Mucosa of descending colon (tissue), 3 donors: ENCODE measurements around the gene RNF8. TPM values are rescaled to one million over a fixed set of nuclear protein-coding genes. Genes with fewer than 3 reads are reported as not detected.
A peak's percentile ranks its signal among the peaks of the same experiment; 100 is the strongest.

Experiments
- ATAC-seq: fragments of 200-7000 bp; cut with Tn5 transposase; one replicate; pipeline ENCODE4 v1.9.1; 2020; ENCODE audit warnings: mild to moderate bottlenecking, moderate library complexity
- DNase-seq, 3 donors: peaks; one replicate each; pipeline ENCODE4 v3.0.0-alpha.2; 2020
- H3K36me3 ChIP-seq: fragments of 200-600 bp; one replicate; pipeline ENCODE4 v1.8.0; 2021; ENCODE audit warnings: low read depth, mild to moderate bottlenecking
- H3K4me1 ChIP-seq: fragments of 200-600 bp; one replicate; pipeline ENCODE4 v1.8.0; 2021; ENCODE audit warnings: low read depth, mild to moderate bottlenecking
- H3K4me3 ChIP-seq: fragments of 200-600 bp; one replicate; pipeline ENCODE4 v1.8.0; 2021; ENCODE audit warnings: mild to moderate bottlenecking
- H3K9me3 ChIP-seq: fragments of 200-600 bp; one replicate; pipeline ENCODE4 v1.8.0; 2021; ENCODE audit warnings: mild to moderate bottlenecking
- CTCF ChIP-seq: fragments of 200-600 bp; IDR thresholded peaks from one replicate; pipeline ENCODE4 v1.8.0; 2022; ENCODE audit warnings: antibody characterized with exemption, mild to moderate bottlenecking
- intact Hi-C, 2 donors: fragments of 100-400 bp; cut with DNase I in 1 of 2; cut with micrococcal nuclease in 1 of 2; formaldehyde crosslinking; loops; one replicate each; pipeline versions ENCODE4 v1.11.0 to v1.11.1; 2022; cut with DNase I, micrococcal nuclease
- total RNA-seq, 3 donors: library from RNA; stranded (reverse); fragmentation: NEBNext Ultra II Directional in 2 of 3; extraction: Animal tissue kit (Norgen Biotek cat#: 25700) in 2 of 3; gene quantifications; one replicate each; pipeline versions ENCODE4 v1.2.1 to v1.2.4, GENCODE V29; 2021 to 2023
- donor health status: DM: no; HTN: no; CAD: no; lungs with moderate emphysema.
- donor health status: DM: no; HTN: no; CAD: no.
- donor health status: DM: no; HTN: yes; CAD: no.

Gene RNF8
- total RNA-seq, 3 donors from 2014 or later = 11.2 to 16.3 (median 11.4) TPM

- no peak for DNase-seq
Observed at GRCh38 chr6:37375376-37375775, 21.6 kb downstream of the RNF8 start.

GRCh38 chr6:37376078-37376743 is 22.4 kb downstream of the RNF8 start:
- intact Hi-C loops = no loop called here
- DNase-seq (no peak), ATAC-seq (no peak)
- no peak overlapping the region for H3K4me3 ChIP-seq
- no peak for TF ChIP-seq CTCF
- H3K4me1 ChIP-seq = no peaks in the 10 kb centered on the region
- H3K36me3 ChIP-seq = no peaks in the 10 kb centered on the region
- no peaks in the 10 kb centered on the region for H3K9me3 ChIP-seq

More at GRCh38 chr6:37375376-37375775, 21.6 kb downstream of the RNF8 start:
- no peak for ATAC-seq
- H3K9me3 ChIP-seq = no peaks in the 10 kb centered on the region
- no peak overlapping the region for H3K4me3 ChIP-seq
- H3K36me3 ChIP-seq = no peaks in the 10 kb centered on the region
- no peak for TF ChIP-seq CTCF
- intact Hi-C loops = no loop called here
- H3K4me1 ChIP-seq = no peaks in the 10 kb centered on the region

- ATAC-seq = peak; percentile 84
- DNase-seq = peak in 1 of 3 donors; percentile 24
- no peak for TF ChIP-seq CTCF
- Histone ChIP-seq H3K4me1 (no peaks in the 10 kb centered on the region), H3K9me3 (no peaks in the 10 kb centered on the region), H3K4me3 (no peak overlapping the region), H3K36me3 (no peaks in the 10 kb centered on the region)
- intact Hi-C loops = loop anchor here in 1 of 2 donors (5.0 kb wide), 1 partner anchor 186 kb away; no protein-coding TSS in a partner anchor
Observed at GRCh38 chr6:37381579-37381978, 27.8 kb downstream of the RNF8 start.

- H3K36me3 ChIP-seq = no peaks in the 10 kb centered on the region
- H3K4me1 ChIP-seq = no peaks in the 10 kb centered on the region
- intact Hi-C loops = loop anchor here in 1 of 2 donors (5.0 kb wide), 1 partner anchor 184 kb away; no protein-coding TSS in a partner anchor
- TF ChIP-seq CTCF = no peak
- DNase-seq = no peak
- H3K4me3 ChIP-seq = no peak overlapping the region
- ATAC-seq = no peak
- no peaks in the 10 kb centered on the region for H3K9me3 ChIP-seq
Observed at GRCh38 chr6:37382994-37383765, 29.4 kb downstream of the RNF8 start.

GRCh38 chr6:37388578-37388977 is 34.8 kb downstream of the RNF8 start:
- DNase-seq (no peak), ATAC-seq (no peak)
- Histone ChIP-seq H3K36me3 (no peaks in the 10 kb centered on the region), H3K9me3 (no peaks in the 10 kb centered on the region), H3K4me1 (peaks cover 4% of the 10 kb centered on the region), H3K4me3 (no peak overlapping the region)
- TF ChIP-seq CTCF = no peak
- intact Hi-C loops = no loop called here
